IMR-90 (cell line): ENCODE data around the gene ANKHD1. TPM values are rescaled to one million over a fixed set of nuclear protein-coding genes. Genes with fewer than 3 reads are reported as not detected.

Source experiments
- ATAC-seq: fragments of 200-7000 bp; cut with Tn5 transposase; 2 replicates; pipeline ENCODE4 v1.9.1; 2020; ENCODE audit warnings: low read depth, mild to moderate bottlenecking, moderate library complexity
- BruUV-seq: library from RNA; stranded (reverse); fragments of 400-500 nt; replicated peaks from 2 replicates; lab custom pipeline; 2021; lab: Mats Ljungman, UMichigan
- CTCF ChIA-PET: fragments of 300-600 bp; formaldehyde crosslinking; extraction: SDS; loops from one replicate; lab custom pipeline; 2021; ENCODE audit warnings: antibody characterized with exemption; lab: Yijun Ruan, JAX
- POLR2A ChIA-PET: fragments of 300-600 bp; sonication (Branson Sonifier 250); formaldehyde crosslinking; loops from one replicate; lab custom pipeline; 2022; ENCODE audit warnings: antibody characterized with exemption; ENCODE audit not compliant: unreplicated experiment; lab: Charles Lee
- DNase-seq: peaks from one replicate; pipeline ENCODE4 v3.0.0; 2013
- H2AFZ ChIP-seq: replicated peaks from 2 replicates; pipeline ENCODE3; 2013; ENCODE audit warnings: low read length, mild to moderate bottlenecking; ENCODE audit not compliant: poor library complexity
- H2AK5ac ChIP-seq: 2 replicates; pipeline ENCODE4 v1.6.1; 2013; ENCODE audit warnings: low read depth, low read length, inconsistent platforms
- H2AK9ac ChIP-seq: replicated peaks from 2 replicates; pipeline ENCODE3; 2013; ENCODE audit warnings: mild to moderate bottlenecking, low read depth, low read length, moderate library complexity; ENCODE audit not compliant: poor library complexity
- H2BK120ac ChIP-seq: 2 replicates; pipeline ENCODE4 v1.6.1; 2013; ENCODE audit warnings: low read depth, low read length, inconsistent platforms
- H2BK15ac ChIP-seq: 3 replicates; pipeline ENCODE4 v1.6.1; 2013; ENCODE audit warnings: low read depth, low read length, inconsistent platforms
- H2BK20ac ChIP-seq: 2 replicates; pipeline ENCODE4 v1.6.1; 2013; ENCODE audit warnings: low read depth, mild to moderate bottlenecking, inconsistent platforms, low read length, moderate library complexity
- H2BK5ac ChIP-seq: 2 replicates; pipeline ENCODE4 v1.6.1; 2013; ENCODE audit warnings: mild to moderate bottlenecking, low read depth, low read length, inconsistent platforms; ENCODE audit not compliant: poor library complexity, severe bottlenecking
- H3K14ac ChIP-seq: replicated peaks from 2 replicates; pipeline ENCODE4 v1.6.1; 2013; ENCODE audit warnings: low read depth, low read length, inconsistent platforms
- H3K18ac ChIP-seq: 2 replicates; pipeline ENCODE4 v1.6.1; 2013; ENCODE audit warnings: low read depth, low read length, control low read depth
- H3K23ac ChIP-seq: 2 replicates; pipeline ENCODE4 v1.6.1; 2013; ENCODE audit warnings: low read depth, low read length, inconsistent platforms
- H3K27ac ChIP-seq: 2 replicates; pipeline ENCODE4 v1.5.1; 2013; ENCODE audit warnings: mild to moderate bottlenecking, control low read depth, low read length; ENCODE audit not compliant: insufficient read depth
- H3K27me3 ChIP-seq: 2 replicates; pipeline ENCODE4 v1.6.1; 2013; ENCODE audit warnings: low read length; ENCODE audit not compliant: control insufficient read depth, insufficient read depth
- H3K36me3 ChIP-seq: 2 replicates; pipeline ENCODE4 v1.6.1; 2013; ENCODE audit warnings: low read length, mixed read lengths; ENCODE audit not compliant: control insufficient read depth, insufficient read depth
- H3K4ac ChIP-seq: 2 replicates; pipeline ENCODE4 v1.6.1; 2013; ENCODE audit warnings: low read depth, low read length, inconsistent platforms
- H3K4me1 ChIP-seq: 2 replicates; pipeline ENCODE4 v1.6.1; 2013; ENCODE audit warnings: low read length, mixed read lengths; ENCODE audit not compliant: control insufficient read depth, insufficient read depth
- H3K4me2 ChIP-seq: 2 replicates; pipeline ENCODE4 v1.6.1; 2013; ENCODE audit warnings: low read depth, mild to moderate bottlenecking, control low read depth, low read length, moderate library complexity
- H3K4me3 ChIP-seq: 2 replicates; pipeline ENCODE4 v1.5.1; 2013; ENCODE audit warnings: low read depth, mild to moderate bottlenecking, control low read depth, low read length, moderate library complexity; ENCODE audit not compliant: insufficient read depth
- H3K56ac ChIP-seq: 2 replicates; pipeline ENCODE4 v1.6.1; 2013; ENCODE audit warnings: low read length, inconsistent platforms; ENCODE audit not compliant: insufficient read depth; ENCODE audit errors: extremely low read depth
- H3K79me1 ChIP-seq, 2 experiments: 2 replicates each; pipeline ENCODE4 v1.6.1; 2013; ENCODE audit warnings: low read length in 2 of 2, inconsistent platforms in 1 of 2, low read depth in 1 of 2
- H3K9ac ChIP-seq: 2 replicates; pipeline ENCODE4 v1.6.1; 2013; ENCODE audit warnings: low read depth, low read length, control low read depth
- H3K9me1 ChIP-seq: 2 replicates; pipeline ENCODE4 v1.6.1; 2013; ENCODE audit warnings: low read length, inconsistent platforms; ENCODE audit not compliant: insufficient read depth
- H3K9me3 ChIP-seq: 2 replicates; pipeline ENCODE4 v1.6.1; 2013; ENCODE audit warnings: low read length; ENCODE audit not compliant: control insufficient read depth, insufficient read depth
- H4K20me1 ChIP-seq: 2 replicates; pipeline ENCODE4 v1.6.1; 2013; ENCODE audit warnings: low read length, inconsistent platforms; ENCODE audit not compliant: insufficient read depth
- H4K5ac ChIP-seq: 2 replicates; pipeline ENCODE4 v1.6.1; 2013; ENCODE audit warnings: mild to moderate bottlenecking, low read depth, low read length, control low read depth
- H4K8ac ChIP-seq, 2 experiments: 2 replicates each; pipeline ENCODE4 v1.6.1; 2013; ENCODE audit warnings: low read depth in 2 of 2, low read length in 2 of 2, control low read depth in 1 of 2, inconsistent platforms in 1 of 2
- H4K91ac ChIP-seq: 2 replicates; pipeline ENCODE4 v1.6.1; 2013; ENCODE audit warnings: low read depth, low read length, inconsistent platforms; ENCODE audit not compliant: insufficient read depth
- CEBPB ChIP-seq: IDR thresholded peaks from 2 replicates; pipeline ENCODE4 v1.6.1; 2012; ENCODE audit warnings: low read depth, low read length, improper control_type of control experiment
- CHD1 ChIP-seq: IDR thresholded peaks from 2 replicates; pipeline ENCODE4 v1.6.1; 2012; ENCODE audit warnings: low read depth, low read length, improper control_type of control experiment
- FOS ChIP-seq: fragments of 150-350 bp; IDR thresholded peaks from 2 replicates; pipeline ENCODE4 v1.6.1; 2016; ENCODE audit warnings: low read depth, low read length
- MAFK ChIP-seq: IDR thresholded peaks from 2 replicates; pipeline ENCODE4 v1.6.1; 2012; ENCODE audit warnings: low read depth, low read length, improper control_type of control experiment
- MAZ ChIP-seq: IDR thresholded peaks from 2 replicates; pipeline ENCODE4 v1.6.1; 2012; ENCODE audit warnings: low read depth, mild to moderate bottlenecking, low read length, improper control_type of control experiment, moderate library complexity, borderline replicate concordance
- NFE2L2 ChIP-seq: fragments of 150-350 bp; IDR thresholded peaks from 2 replicates; pipeline ENCODE4 v1.6.1; 2016; ENCODE audit warnings: low read depth, mild to moderate bottlenecking, low read length
- RAD21 ChIP-seq: IDR thresholded peaks from 2 replicates; pipeline ENCODE4 v1.6.1; 2012; ENCODE audit warnings: low read length, improper control_type of control experiment
- RCOR1 ChIP-seq: IDR thresholded peaks from 2 replicates; pipeline ENCODE4 v1.6.1; 2012; ENCODE audit warnings: mild to moderate bottlenecking, low read length, improper control_type of control experiment; ENCODE audit not compliant: insufficient replicate concordance
- RFX5 ChIP-seq: IDR thresholded peaks from 2 replicates; pipeline ENCODE4 v1.8.0; 2012; ENCODE audit warnings: low read depth, mild to moderate bottlenecking, low read length, moderate library complexity
- SMC3 ChIP-seq: fragments of 150-350 bp; IDR thresholded peaks from 2 replicates; pipeline ENCODE4 v1.6.1; 2016; ENCODE audit warnings: low read depth, mild to moderate bottlenecking, antibody characterized with exemption, low read length, moderate library complexity
- WGBS, 2 experiments: methylation state at CpG; one replicate each; pipeline versions ENCODE4 v1.1.5 to v1.1.7; 2013; ENCODE audit warnings: missing lambda C conversion rate in 2 of 2; ENCODE audit not compliant: insufficient read length in 1 of 2; ENCODE audit errors: extremely low coverage in 2 of 2; 5-methylcytosine and 5-hydroxymethylcytosine counted together
- dilution Hi-C: fragments of 300-500 bp; cut with HindIII; formaldehyde crosslinking; loops from one replicate; pipeline ENCODE4 v1.14.3; 2018; ENCODE audit warnings: low sequenced_read_pairs; ENCODE audit not compliant: unreplicated experiment
- in situ Hi-C: fragments of 300-500 bp; cut with MboI; formaldehyde crosslinking; loops from 3 replicates; pipeline ENCODE4 v1.14.3; 2019; ENCODE audit warnings: low sequenced_read_pairs, inconsistent platforms, mixed read lengths
- intact Hi-C: fragments of 100-400 bp; cut with micrococcal nuclease; formaldehyde crosslinking; loops from 2 replicates; pipeline ENCODE4 v1.10.0; 2022
- polyA plus RNA-seq, 3 experiments: library from polyadenylated mRNA; depleted of rRNA; stranded (reverse); fragments of >200 nt; gene quantifications; 2 replicates each; pipeline ENCODE4 v1.2.3, GENCODE V29; 2012; ENCODE audit warnings: low replicate concordance in 1 of 3
- total RNA-seq: library from RNA; depleted of rRNA; stranded (reverse); fragments of >200 nt; gene quantifications from 2 replicates; pipeline ENCODE4 v1.2.3, GENCODE V29; 2012
- TF ChIP-seq, protein P1 (sequence below): fragments of 150-350 bp; IDR thresholded peaks from 2 replicates; pipeline ENCODE4 v1.6.1; 2017; ENCODE audit warnings: mild to moderate bottlenecking, antibody characterized with exemption, low read length, low read depth
- TF ChIP-seq, protein P2 (sequence below): conservative IDR thresholded peaks from 2 replicates; pipeline ENCODE4 v1.5.1; 2012; ENCODE audit warnings: mild to moderate bottlenecking, low read depth, low read length, improper control_type of control experiment

ANKHD1 gene
- total and polyA plus RNA-seq, 2 of the 4 experiments (the other 2 are of a cell fraction), result 32.1 to 36.7 TPM

DNA sequence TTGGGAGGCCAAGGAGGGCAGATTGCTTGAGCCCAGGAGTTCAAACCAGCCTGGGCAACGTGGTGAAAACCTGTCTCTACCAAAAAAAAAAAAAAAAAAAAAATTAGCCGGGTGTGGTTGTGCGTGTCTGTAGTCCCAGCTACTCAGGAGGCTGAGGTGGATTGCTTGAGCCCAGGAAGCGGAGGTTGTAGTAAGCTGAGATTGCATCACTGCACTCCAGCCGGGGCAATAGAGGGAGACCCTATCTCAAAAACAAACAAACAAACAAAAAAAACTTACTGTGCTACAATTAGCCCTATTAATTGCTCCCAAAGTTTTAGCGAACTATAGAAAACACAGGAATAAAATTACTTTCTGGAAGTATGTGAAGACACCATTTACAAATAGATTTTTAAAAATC, 67.6 kb downstream of the ANKHD1 start:
- no peak overlapping the region for H2AFZ ChIP-seq
- WGBS, 2 experiments, result no CpG with 5 or more reads among the region's 6 CpGs
- no peaks in the 10 kb centered on the region for H3K4me1 ChIP-seq
- intact Hi-C loops (no loop called here), dilution Hi-C loops (no loop called here), in situ Hi-C loops (no loop called here)
- H3K14ac ChIP-seq, result no peak overlapping the region
- CTCF ChIA-PET, result no interaction called here
- no peak overlapping the region for H3K9ac ChIP-seq
- no peak overlapping the region for H3K18ac ChIP-seq
- H3K27ac ChIP-seq, result no peak overlapping the region
- no peak overlapping the region for H3K23ac ChIP-seq
- no peak overlapping the region for H2BK5ac ChIP-seq
- DNase-seq (no peak), ATAC-seq (no peak)
- no peak overlapping the region for H3K4ac ChIP-seq
- BruUV-seq, result no TSS peak
- no peak overlapping the region for H4K5ac ChIP-seq
- H3K9me3 ChIP-seq, result no peaks in the 10 kb centered on the region
- POLR2A ChIA-PET, result no interaction called here
- no peak overlapping the region for H2BK15ac ChIP-seq
- TF ChIP-seq NFE2L2, result no peak
- no peak for TF ChIP-seq FOS
- TF ChIP-seq RAD21, result no peak
- no peak for TF ChIP-seq RFX5
- TF ChIP-seq, protein P1, sequence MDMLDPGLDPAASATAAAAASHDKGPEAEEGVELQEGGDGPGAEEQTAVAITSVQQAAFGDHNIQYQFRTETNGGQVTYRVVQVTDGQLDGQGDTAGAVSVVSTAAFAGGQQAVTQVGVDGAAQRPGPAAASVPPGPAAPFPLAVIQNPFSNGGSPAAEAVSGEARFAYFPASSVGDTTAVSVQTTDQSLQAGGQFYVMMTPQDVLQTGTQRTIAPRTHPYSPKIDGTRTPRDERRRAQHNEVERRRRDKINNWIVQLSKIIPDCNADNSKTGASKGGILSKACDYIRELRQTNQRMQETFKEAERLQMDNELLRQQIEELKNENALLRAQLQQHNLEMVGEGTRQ, result no peak
- no peak for TF ChIP-seq RCOR1
- no peak for TF ChIP-seq CEBPB
- TF ChIP-seq SMC3, result no peak
- TF ChIP-seq, protein P2, sequence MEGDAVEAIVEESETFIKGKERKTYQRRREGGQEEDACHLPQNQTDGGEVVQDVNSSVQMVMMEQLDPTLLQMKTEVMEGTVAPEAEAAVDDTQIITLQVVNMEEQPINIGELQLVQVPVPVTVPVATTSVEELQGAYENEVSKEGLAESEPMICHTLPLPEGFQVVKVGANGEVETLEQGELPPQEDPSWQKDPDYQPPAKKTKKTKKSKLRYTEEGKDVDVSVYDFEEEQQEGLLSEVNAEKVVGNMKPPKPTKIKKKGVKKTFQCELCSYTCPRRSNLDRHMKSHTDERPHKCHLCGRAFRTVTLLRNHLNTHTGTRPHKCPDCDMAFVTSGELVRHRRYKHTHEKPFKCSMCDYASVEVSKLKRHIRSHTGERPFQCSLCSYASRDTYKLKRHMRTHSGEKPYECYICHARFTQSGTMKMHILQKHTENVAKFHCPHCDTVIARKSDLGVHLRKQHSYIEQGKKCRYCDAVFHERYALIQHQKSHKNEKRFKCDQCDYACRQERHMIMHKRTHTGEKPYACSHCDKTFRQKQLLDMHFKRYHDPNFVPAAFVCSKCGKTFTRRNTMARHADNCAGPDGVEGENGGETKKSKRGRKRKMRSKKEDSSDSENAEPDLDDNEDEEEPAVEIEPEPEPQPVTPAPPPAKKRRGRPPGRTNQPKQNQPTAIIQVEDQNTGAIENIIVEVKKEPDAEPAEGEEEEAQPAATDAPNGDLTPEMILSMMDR, result no peak
- no peak for TF ChIP-seq MAZ
- no peak for TF ChIP-seq CHD1
- TF ChIP-seq MAFK, result no peak
- no peak overlapping the region for H2AK5ac ChIP-seq
- no peak overlapping the region for H4K8ac ChIP-seq
- H2BK120ac ChIP-seq, result no peak overlapping the region
- H2AK9ac ChIP-seq, result no peak overlapping the region
- no peaks in the 10 kb centered on the region for H3K27me3 ChIP-seq
- no peaks in the 10 kb centered on the region for H3K9me1 ChIP-seq
- H4K91ac ChIP-seq, result no peak overlapping the region
- H3K4me2 ChIP-seq, result no peak overlapping the region
- H2BK20ac ChIP-seq, result no peak overlapping the region
- no peak overlapping the region for H3K4me3 ChIP-seq
- H3K56ac ChIP-seq, result no peak overlapping the region
- H4K20me1 ChIP-seq, result no peaks in the 10 kb centered on the region
- H3K79me1 ChIP-seq, result peaks cover 0 to 6% of the 10 kb centered on the region in 2 experiments; a peak in 1 of 4 replicates
- H3K36me3 ChIP-seq, result peaks cover 8% of the 10 kb centered on the region
